ENCODE results near the gene PTH2R. TPM values are rescaled to one million over a fixed set of nuclear protein-coding genes. Genes with fewer than 3 reads are reported as not detected.

Gene PTH2R
- total RNA-seq, 1 experiment from 2014 or later, result 0.12 TPM

DNA sequence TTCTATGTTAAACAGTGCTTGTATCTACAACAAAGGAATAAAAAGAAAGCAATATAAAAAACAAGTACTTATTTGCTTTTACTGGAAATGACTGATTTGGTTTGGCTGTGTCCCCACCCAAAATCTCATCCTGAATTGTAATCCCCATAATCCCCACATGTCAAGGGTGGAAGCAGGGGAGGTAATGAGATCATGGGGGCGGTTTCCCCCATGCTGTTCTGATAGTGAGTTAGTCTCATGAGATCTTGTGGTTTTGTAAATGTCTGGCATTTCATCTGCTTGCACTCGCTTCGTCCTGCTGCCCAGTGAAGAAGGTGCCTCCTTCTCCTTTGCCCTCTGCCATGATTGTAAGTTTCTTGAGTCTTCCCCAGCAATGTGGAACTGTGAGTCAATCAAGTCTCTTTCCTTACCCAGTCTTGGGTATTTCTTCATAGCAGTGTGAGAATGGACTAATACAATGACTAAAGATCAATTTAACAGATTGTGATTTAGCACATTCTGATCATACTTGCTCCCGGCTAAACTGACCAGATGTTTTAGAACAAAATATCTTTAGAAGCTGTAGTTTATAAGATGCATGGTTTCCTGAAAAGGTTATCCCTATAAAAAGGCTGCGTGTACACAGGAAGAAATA is 19.9 kb downstream of the PTH2R start:
- Histone ChIP-seq H3K4me2 (ENCODE audit: low read length) (no peak overlapping the region), H3K27ac (ENCODE audit: low read depth, low read length) (no peak overlapping the region), H3K4me1 (ENCODE audit: control insufficient read depth in 1 of 2, insufficient read depth in 2 of 2, low read length in 2 of 2) (no peaks in the 10 kb centered on the region), H3K79me2 (ENCODE audit: insufficient read depth, low read length) (no peaks in the 10 kb centered on the region), H3K27me3 (ENCODE audit: insufficient read depth, low read length) (no peaks in the 10 kb centered on the region; the same call in 1 of the 2 replicates), H3K36me3 (ENCODE audit: control insufficient read depth in 1 of 2, insufficient read depth in 2 of 2, low read length in 2 of 2) (no peaks in the 10 kb centered on the region), H3K4me3 (replicated peaks in 1 of 2; ENCODE audit: low read depth in 1 of 2, low read length in 2 of 2) (no peak overlapping the region), H3K9me3 (ENCODE audit: control insufficient read depth in 1 of 2, insufficient read depth in 1 of 2, low read depth in 1 of 2, low read length in 2 of 2) (no peaks in the 10 kb centered on the region), H2AFZ (ENCODE audit: low read depth, low read length, poor library complexity, severe bottlenecking) (no peak overlapping the region), H3K9ac (ENCODE audit: low read length) (no peak overlapping the region), H3K9me2 (ENCODE audit: insufficient read depth) (no peaks in the 10 kb centered on the region), H4K20me1 (ENCODE audit: insufficient read depth) (no peaks in the 10 kb centered on the region; the same call in 1 of the 2 replicates)
- intact Hi-C loops (cut with micrococcal nuclease), result no loop called here
- ATAC-seq (no peak), DNase-seq (ENCODE audit: low read depth, low spot score) (no peak)
- ChIA-PET RAD21 (ENCODE audit: low non-redundant PET in 1 of 2, low total read pairs in 2 of 2, uncharacterized antibody in 2 of 2, unreplicated experiment in 2 of 2) (no interaction called here), CTCF (no interaction called here), POLR2A (no interaction called here)
- TF ChIP-seq YY1 (IDR thresholded peaks at IDR 0.05; ENCODE audit: extremely low read depth, insufficient replicate concordance, low read depth, low read length), result no peak
- TF ChIP-seq, protein P1, sequence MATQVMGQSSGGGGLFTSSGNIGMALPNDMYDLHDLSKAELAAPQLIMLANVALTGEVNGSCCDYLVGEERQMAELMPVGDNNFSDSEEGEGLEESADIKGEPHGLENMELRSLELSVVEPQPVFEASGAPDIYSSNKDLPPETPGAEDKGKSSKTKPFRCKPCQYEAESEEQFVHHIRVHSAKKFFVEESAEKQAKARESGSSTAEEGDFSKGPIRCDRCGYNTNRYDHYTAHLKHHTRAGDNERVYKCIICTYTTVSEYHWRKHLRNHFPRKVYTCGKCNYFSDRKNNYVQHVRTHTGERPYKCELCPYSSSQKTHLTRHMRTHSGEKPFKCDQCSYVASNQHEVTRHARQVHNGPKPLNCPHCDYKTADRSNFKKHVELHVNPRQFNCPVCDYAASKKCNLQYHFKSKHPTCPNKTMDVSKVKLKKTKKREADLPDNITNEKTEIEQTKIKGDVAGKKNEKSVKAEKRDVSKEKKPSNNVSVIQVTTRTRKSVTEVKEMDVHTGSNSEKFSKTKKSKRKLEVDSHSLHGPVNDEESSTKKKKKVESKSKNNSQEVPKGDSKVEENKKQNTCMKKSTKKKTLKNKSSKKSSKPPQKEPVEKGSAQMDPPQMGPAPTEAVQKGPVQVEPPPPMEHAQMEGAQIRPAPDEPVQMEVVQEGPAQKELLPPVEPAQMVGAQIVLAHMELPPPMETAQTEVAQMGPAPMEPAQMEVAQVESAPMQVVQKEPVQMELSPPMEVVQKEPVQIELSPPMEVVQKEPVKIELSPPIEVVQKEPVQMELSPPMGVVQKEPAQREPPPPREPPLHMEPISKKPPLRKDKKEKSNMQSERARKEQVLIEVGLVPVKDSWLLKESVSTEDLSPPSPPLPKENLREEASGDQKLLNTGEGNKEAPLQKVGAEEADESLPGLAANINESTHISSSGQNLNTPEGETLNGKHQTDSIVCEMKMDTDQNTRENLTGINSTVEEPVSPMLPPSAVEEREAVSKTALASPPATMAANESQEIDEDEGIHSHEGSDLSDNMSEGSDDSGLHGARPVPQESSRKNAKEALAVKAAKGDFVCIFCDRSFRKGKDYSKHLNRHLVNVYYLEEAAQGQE (IDR thresholded peaks at IDR 0.05; ENCODE audit: low read depth), result no peak
- TF ChIP-seq EZH2phosphoT487 (IDR thresholded peaks at IDR 0.05; ENCODE audit: borderline replicate concordance), result no peak
- TF ChIP-seq SP1 (IDR thresholded peaks at IDR 0.05; ENCODE audit: low read depth), result no peak
- TF ChIP-seq, protein P2, sequence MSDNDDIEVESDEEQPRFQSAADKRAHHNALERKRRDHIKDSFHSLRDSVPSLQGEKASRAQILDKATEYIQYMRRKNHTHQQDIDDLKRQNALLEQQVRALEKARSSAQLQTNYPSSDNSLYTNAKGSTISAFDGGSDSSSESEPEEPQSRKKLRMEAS (IDR thresholded peaks at IDR 0.05), result no peak
- TF ChIP-seq, protein P3, sequence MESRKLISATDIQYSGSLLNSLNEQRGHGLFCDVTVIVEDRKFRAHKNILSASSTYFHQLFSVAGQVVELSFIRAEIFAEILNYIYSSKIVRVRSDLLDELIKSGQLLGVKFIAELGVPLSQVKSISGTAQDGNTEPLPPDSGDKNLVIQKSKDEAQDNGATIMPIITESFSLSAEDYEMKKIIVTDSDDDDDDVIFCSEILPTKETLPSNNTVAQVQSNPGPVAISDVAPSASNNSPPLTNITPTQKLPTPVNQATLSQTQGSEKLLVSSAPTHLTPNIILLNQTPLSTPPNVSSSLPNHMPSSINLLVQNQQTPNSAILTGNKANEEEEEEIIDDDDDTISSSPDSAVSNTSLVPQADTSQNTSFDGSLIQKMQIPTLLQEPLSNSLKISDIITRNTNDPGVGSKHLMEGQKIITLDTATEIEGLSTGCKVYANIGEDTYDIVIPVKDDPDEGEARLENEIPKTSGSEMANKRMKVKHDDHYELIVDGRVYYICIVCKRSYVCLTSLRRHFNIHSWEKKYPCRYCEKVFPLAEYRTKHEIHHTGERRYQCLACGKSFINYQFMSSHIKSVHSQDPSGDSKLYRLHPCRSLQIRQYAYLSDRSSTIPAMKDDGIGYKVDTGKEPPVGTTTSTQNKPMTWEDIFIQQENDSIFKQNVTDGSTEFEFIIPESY (IDR thresholded peaks at IDR 0.05; ENCODE audit: extremely low read depth, insufficient replicate concordance, low read length), result no peak
- TF ChIP-seq CEBPB (IDR thresholded peaks at IDR 0.05; ENCODE audit: low read depth), result no peak
- no peak for TF ChIP-seq POLR2AphosphoS5 (IDR thresholded peaks at IDR 0.05; ENCODE audit: low read depth, low read length)
- no TSS peak for BruUV-seq (replicated peaks)

All from HCT116 (cell line).